Measurements from ENCODE around the gene LRRC1. TPM values are rescaled to one million over a fixed set of nuclear protein-coding genes. Genes with fewer than 3 reads are reported as not detected.

The LRRC1 gene
- total and polyA plus RNA-seq, 2 experiments from 2014 or later, result 11.3 to 16.6 TPM

- Mint-ChIP-seq H3K27ac (no peak overlapping the region), H3K27me3 (ENCODE audit: insufficient read depth, low read depth, poor library complexity) (no peaks in the 10 kb centered on the region)
- ATAC-seq, result no peak
Observed at GRCh38 chr6:53929041-53929820, 134.4 kb downstream of the LRRC1 start.

More at GRCh38 chr6:53929041-53929820, 134.4 kb downstream of the LRRC1 start:
- DNase-seq (ENCODE audit: low spot score), result no peak
- no peak overlapping the region for H3K4me3 ChIP-seq
- no peaks in the 10 kb centered on the region for H3K79me2 ChIP-seq (replicated peaks; ENCODE audit: insufficient read depth)
- H3K4me1 ChIP-seq (ENCODE audit: insufficient read depth), result 0 out of 2 replicates have a peak, but pooled peaks cover 4% of the 10 kb centered on the region
- no peaks in the 10 kb centered on the region for H4K20me1 ChIP-seq (replicated peaks; ENCODE audit: insufficient read depth)
- no peak overlapping the region for H3K4me2 ChIP-seq
- TF ChIP-seq ZNF331 (CRISPR knock-in tag; IDR thresholded peaks at IDR 0.05; ENCODE audit: low read depth) (no peak), EZH2 (IDR thresholded peaks at IDR 0.05; ENCODE audit: low read depth, unreplicated experiment) (no peak), ZNF462 (CRISPR knock-in tag; IDR thresholded peaks at IDR 0.05) (no peak), JUNB (IDR thresholded peaks at IDR 0.05; ENCODE audit: unreplicated experiment) (no peak), ETS1 (IDR thresholded peaks at IDR 0.05) (no peak), EZH2phosphoT487 (IDR thresholded peaks at IDR 0.05; ENCODE audit: unreplicated experiment) (no peak), STAT1 (IDR thresholded peaks at IDR 0.05; ENCODE audit: unreplicated experiment) (no peak), ZNF114 (CRISPR knock-in tag; IDR thresholded peaks at IDR 0.05) (no peak), NANOG (IDR thresholded peaks at IDR 0.05; ENCODE audit: borderline replicate concordance) (no peak), CREB1 (CRISPR knock-in tag; IDR thresholded peaks at IDR 0.05; ENCODE audit: low read depth) (no peak), POLR2AphosphoS5 (IDR thresholded peaks at IDR 0.05; ENCODE audit: low read depth) (no peak)
- TF ChIP-seq, protein P1, sequence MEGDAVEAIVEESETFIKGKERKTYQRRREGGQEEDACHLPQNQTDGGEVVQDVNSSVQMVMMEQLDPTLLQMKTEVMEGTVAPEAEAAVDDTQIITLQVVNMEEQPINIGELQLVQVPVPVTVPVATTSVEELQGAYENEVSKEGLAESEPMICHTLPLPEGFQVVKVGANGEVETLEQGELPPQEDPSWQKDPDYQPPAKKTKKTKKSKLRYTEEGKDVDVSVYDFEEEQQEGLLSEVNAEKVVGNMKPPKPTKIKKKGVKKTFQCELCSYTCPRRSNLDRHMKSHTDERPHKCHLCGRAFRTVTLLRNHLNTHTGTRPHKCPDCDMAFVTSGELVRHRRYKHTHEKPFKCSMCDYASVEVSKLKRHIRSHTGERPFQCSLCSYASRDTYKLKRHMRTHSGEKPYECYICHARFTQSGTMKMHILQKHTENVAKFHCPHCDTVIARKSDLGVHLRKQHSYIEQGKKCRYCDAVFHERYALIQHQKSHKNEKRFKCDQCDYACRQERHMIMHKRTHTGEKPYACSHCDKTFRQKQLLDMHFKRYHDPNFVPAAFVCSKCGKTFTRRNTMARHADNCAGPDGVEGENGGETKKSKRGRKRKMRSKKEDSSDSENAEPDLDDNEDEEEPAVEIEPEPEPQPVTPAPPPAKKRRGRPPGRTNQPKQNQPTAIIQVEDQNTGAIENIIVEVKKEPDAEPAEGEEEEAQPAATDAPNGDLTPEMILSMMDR (conservative IDR thresholded peaks at IDR 0.05; ENCODE audit: low read depth in 2 of 2), result no peak
- TF ChIP-seq, protein P2, sequence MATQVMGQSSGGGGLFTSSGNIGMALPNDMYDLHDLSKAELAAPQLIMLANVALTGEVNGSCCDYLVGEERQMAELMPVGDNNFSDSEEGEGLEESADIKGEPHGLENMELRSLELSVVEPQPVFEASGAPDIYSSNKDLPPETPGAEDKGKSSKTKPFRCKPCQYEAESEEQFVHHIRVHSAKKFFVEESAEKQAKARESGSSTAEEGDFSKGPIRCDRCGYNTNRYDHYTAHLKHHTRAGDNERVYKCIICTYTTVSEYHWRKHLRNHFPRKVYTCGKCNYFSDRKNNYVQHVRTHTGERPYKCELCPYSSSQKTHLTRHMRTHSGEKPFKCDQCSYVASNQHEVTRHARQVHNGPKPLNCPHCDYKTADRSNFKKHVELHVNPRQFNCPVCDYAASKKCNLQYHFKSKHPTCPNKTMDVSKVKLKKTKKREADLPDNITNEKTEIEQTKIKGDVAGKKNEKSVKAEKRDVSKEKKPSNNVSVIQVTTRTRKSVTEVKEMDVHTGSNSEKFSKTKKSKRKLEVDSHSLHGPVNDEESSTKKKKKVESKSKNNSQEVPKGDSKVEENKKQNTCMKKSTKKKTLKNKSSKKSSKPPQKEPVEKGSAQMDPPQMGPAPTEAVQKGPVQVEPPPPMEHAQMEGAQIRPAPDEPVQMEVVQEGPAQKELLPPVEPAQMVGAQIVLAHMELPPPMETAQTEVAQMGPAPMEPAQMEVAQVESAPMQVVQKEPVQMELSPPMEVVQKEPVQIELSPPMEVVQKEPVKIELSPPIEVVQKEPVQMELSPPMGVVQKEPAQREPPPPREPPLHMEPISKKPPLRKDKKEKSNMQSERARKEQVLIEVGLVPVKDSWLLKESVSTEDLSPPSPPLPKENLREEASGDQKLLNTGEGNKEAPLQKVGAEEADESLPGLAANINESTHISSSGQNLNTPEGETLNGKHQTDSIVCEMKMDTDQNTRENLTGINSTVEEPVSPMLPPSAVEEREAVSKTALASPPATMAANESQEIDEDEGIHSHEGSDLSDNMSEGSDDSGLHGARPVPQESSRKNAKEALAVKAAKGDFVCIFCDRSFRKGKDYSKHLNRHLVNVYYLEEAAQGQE (IDR thresholded peaks at IDR 0.05; ENCODE audit: unreplicated experiment), result no peak
- Mint-ChIP-seq H3K4me1 (peaks cover 9% of the 10 kb centered on the region; the same call in 2 of the 3 replicates), H3K4me3 (no peak overlapping the region), H3K9me3 (peaks cover 14% of the 10 kb centered on the region; the same call in 2 of the 3 replicates), H3K36me3 (ENCODE audit: low read depth) (peaks cover 22% of the 10 kb centered on the region; the same call in 2 of the 3 replicates)
- no peaks in the 10 kb centered on the region for H3F3A ChIP-seq (replicated peaks; ENCODE audit: low read depth)
- H3K9me2 ChIP-seq (ENCODE audit: insufficient read depth), result no peaks in the 10 kb centered on the region
- no peak overlapping the region for H2AFZ ChIP-seq
- no peaks in the 10 kb centered on the region for H3K27me3 ChIP-seq (ENCODE audit: insufficient read depth)
- no peak overlapping the region for H3K27ac ChIP-seq (ENCODE audit: low read depth)
- H3K36me3 ChIP-seq (ENCODE audit: insufficient read depth), result no peaks in the 10 kb centered on the region
